ENCODE results near the gene ABHD2.
"Not testable (repeated sequence)": the region's sequence is repeated elsewhere in the genome, so short reads cannot be mapped to it uniquely, and the experiment has no call there.

The ABHD2 gene

GRCh38 chr15:89118481-89118989, 30.3 kb downstream of the ABHD2 start (continued):
- TF ChIP-seq, protein P1, sequence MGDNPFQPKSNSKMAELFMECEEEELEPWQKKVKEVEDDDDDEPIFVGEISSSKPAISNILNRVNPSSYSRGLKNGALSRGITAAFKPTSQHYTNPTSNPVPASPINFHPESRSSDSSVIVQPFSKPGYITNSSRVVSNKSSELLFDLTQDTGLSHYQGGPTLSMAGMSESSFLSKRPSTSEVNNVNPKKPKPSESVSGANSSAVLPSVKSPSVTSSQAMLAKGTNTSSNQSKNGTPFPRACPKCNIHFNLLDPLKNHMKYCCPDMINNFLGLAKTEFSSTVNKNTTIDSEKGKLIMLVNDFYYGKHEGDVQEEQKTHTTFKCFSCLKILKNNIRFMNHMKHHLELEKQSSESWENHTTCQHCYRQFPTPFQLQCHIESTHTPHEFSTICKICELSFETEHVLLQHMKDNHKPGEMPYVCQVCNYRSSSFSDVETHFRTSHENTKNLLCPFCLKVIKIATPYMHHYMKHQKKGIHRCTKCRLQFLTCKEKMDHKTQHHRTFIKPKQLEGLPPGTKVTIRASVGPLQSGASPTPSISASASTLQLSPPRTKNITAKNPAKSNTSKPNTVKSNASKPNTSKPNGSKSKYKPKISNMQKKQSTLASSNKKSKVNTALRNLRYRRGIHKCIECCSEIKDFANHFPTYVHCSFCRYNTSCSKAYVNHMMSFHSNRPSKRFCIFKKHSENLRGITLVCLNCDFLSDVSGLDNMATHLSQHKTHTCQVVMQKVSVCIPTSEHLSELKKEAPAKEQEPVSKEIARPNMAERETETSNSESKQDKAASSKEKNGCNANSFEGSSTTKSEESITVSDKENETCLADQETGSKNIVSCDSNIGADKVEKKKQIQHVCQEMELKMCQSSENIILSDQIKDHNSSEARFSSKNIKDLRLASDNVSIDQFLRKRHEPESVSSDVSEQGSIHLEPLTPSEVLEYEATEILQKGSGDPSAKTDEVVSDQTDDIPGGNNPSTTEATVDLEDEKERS (tag by site-specific recombination; IDR thresholded peaks at IDR 0.05), result no peak
- no peak for TF ChIP-seq ZNF132 (tag by site-specific recombination; IDR thresholded peaks at IDR 0.05; ENCODE audit: borderline replicate concordance)
- TF ChIP-seq ZNF16 (tag by site-specific recombination; IDR thresholded peaks at IDR 0.05; ENCODE audit: low read depth), result no peak

GRCh38 chr15:89119489-89120478, 31.5 kb downstream of the ABHD2 start:
- POLR2A ChIA-PET, result no interaction called here
- CTCF ChIA-PET, result interaction anchor here (0.6 to 3.6 kb wide), 10 partner anchors 10 to 215 kb away, joined by 3 to 40 read pairs (median 5); no protein-coding TSS in a partner anchor
- TF ChIP-seq ZNF391 (tag by site-specific recombination; IDR thresholded peaks at IDR 0.05; ENCODE audit: borderline replicate concordance, low read depth), result no peak
- TF ChIP-seq ZNF514 (tag by site-specific recombination; IDR thresholded peaks at IDR 0.05), result no peak
- TF ChIP-seq ZNF221 (tag by site-specific recombination; IDR thresholded peaks at IDR 0.05; ENCODE audit: borderline replicate concordance), result no peak
- TF ChIP-seq ZNF510 (tag by site-specific recombination; IDR thresholded peaks at IDR 0.05; ENCODE audit: insufficient replicate concordance), result no peak
- no peak for TF ChIP-seq ZNF19 (tag by site-specific recombination; IDR thresholded peaks at IDR 0.05; ENCODE audit: low read depth)
- TF ChIP-seq ZNF24 (tag by site-specific recombination; IDR thresholded peaks at IDR 0.05), result no peak
- no peak for TF ChIP-seq ZNF670 (tag by site-specific recombination; IDR thresholded peaks at IDR 0.05; ENCODE audit: low read depth)
- no peak for TF ChIP-seq ZNF544 (tag by site-specific recombination; IDR thresholded peaks at IDR 0.05)
- TF ChIP-seq ZNF658 (tag by site-specific recombination; IDR thresholded peaks at IDR 0.05), result no peak
- no peak for TF ChIP-seq TSHZ1 (tag by site-specific recombination; IDR thresholded peaks at IDR 0.05; ENCODE audit: borderline replicate concordance)
- TF ChIP-seq YY1 (tag by site-specific recombination; IDR thresholded peaks at IDR 0.05), result no peak
- no peak for TF ChIP-seq ZNF677 (tag by site-specific recombination; IDR thresholded peaks at IDR 0.05)
- no peak for TF ChIP-seq KLF17 (tag by site-specific recombination; IDR thresholded peaks at IDR 0.05)
- TF ChIP-seq SCRT2 (tag by site-specific recombination; IDR thresholded peaks at IDR 0.05), result no peak
- TF ChIP-seq ZNF16 (tag by site-specific recombination; IDR thresholded peaks at IDR 0.05; ENCODE audit: low read depth), result no peak
- no peak for TF ChIP-seq ZNF114 (tag by site-specific recombination; IDR thresholded peaks at IDR 0.05)
- TF ChIP-seq ZNF112 (tag by site-specific recombination; IDR thresholded peaks at IDR 0.05), result no peak
- no peak overlapping the region for H3K27ac ChIP-seq (ENCODE audit: extremely low read depth, low read depth, low read length)
- peaks cover 14 to 39% of the 10 kb centered on the region in 2 experiments for H3K36me3 ChIP-seq (ENCODE audit: control insufficient read depth in 2 of 2, insufficient read depth in 1 of 2, low read length in 2 of 2)
- no peak overlapping the region for H3K4me3 ChIP-seq (ENCODE audit: low read depth, low read length)
- no peaks in the 10 kb centered on the region for H3K9me3 ChIP-seq (ENCODE audit: control insufficient read depth, insufficient read depth, low read depth, low read length)
- H3K4me1 ChIP-seq (ENCODE audit: control insufficient read depth, insufficient read depth, low read length), result peaks cover 5% of the 10 kb centered on the region

DNA sequence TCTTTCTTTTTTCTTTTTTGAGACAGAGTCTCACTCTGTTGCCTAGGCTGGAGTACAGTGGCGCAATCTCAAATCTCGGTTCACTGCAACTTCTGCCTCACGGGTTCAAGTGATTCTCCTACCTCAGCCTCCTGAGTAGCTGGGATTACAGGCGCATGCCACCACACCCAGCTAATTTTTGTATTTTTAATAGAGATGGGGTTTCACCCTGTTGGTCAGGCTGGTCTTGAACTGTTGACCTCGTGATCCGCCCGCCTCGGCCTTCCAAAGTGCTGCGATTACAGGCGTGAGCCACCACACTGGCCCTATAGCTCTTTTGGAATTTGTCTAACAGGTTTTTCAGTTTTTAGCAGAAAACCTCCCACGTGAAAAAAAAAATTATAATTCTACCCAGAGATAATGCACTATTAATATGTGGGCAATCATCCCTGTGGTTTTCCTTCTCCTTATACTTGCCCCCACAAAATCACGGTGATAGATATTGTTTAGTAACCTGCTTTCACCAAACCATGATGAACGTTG, 32.3 kb downstream of the ABHD2 start:
- H3K4me3 ChIP-seq (ENCODE audit: low read depth, low read length); H3K9me3 ChIP-seq (ENCODE audit: control insufficient read depth, insufficient read depth, low read depth, low read length); H3K4me1 ChIP-seq (ENCODE audit: control insufficient read depth, insufficient read depth, low read length); POLR2A ChIA-PET; H3K27ac ChIP-seq (ENCODE audit: extremely low read depth, low read depth, low read length): not testable (repeated sequence)
- CTCF ChIA-PET, result interaction anchor here (0.6 to 3.6 kb wide), 9 partner anchors 9 to 951 kb away, joined by 3 to 40 read pairs (median 5); no protein-coding TSS in a partner anchor
- H3K36me3 ChIP-seq (ENCODE audit: control insufficient read depth in 2 of 2, insufficient read depth in 1 of 2, low read length in 2 of 2), result peaks cover 14 to 39% of the 10 kb centered on the region in 2 experiments

Measured in HEK293 (cell line).